Retinal pigment epithelial cell (primary cell): ENCODE data around the gene CHSY1.

ENCODE experiments used
- DNase-seq: peaks from one replicate; pipeline ENCODE4 v3.0.0-alpha.2; 2010; ENCODE audit warnings: low read depth
- H3K4me3 ChIP-seq: 2 replicates; pipeline ENCODE4 v1.5.1; 2011; ENCODE audit warnings: mild to moderate bottlenecking, low read length, control low read depth, moderate library complexity
- TF ChIP-seq, protein P1 (sequence below): conservative IDR thresholded peaks from 2 replicates; pipeline ENCODE4 v1.5.1; 2011; ENCODE audit warnings: low read depth, low read length, control low read depth, inconsistent platforms

CHSY1 gene

GRCh38 chr15:101210058-101210457 is 41.8 kb downstream of the CHSY1 start:
- TF ChIP-seq, protein P1, sequence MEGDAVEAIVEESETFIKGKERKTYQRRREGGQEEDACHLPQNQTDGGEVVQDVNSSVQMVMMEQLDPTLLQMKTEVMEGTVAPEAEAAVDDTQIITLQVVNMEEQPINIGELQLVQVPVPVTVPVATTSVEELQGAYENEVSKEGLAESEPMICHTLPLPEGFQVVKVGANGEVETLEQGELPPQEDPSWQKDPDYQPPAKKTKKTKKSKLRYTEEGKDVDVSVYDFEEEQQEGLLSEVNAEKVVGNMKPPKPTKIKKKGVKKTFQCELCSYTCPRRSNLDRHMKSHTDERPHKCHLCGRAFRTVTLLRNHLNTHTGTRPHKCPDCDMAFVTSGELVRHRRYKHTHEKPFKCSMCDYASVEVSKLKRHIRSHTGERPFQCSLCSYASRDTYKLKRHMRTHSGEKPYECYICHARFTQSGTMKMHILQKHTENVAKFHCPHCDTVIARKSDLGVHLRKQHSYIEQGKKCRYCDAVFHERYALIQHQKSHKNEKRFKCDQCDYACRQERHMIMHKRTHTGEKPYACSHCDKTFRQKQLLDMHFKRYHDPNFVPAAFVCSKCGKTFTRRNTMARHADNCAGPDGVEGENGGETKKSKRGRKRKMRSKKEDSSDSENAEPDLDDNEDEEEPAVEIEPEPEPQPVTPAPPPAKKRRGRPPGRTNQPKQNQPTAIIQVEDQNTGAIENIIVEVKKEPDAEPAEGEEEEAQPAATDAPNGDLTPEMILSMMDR, result no peak
- DNase-seq, result no peak
- H3K4me3 ChIP-seq, result no peak overlapping the region

DNA sequence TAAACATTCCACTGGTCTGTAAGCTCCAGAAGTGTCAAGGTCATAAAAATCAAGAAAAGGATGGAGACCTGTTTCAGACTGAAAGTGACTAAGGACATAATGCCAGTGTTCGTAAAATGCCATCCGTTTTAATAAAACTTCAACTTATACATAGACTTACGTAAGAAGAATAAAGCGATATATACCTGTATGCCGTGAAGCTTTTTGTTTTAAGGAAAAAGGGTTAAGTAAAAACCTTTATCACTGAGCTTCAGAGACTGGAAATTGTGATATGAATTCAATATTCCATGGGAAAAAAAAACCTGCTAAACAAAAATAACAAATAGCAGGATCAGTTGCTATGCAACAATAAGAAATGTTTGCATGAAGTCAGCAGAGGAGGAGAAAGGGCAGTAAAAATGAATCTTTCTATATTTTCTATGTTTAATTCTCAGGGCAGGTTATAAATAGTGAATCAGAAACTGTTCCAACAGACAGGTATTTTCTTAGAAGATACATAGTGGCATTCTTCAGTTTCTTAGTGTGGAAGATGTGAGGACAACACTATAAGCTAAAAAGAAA is 42.5 kb downstream of the CHSY1 start:
- DNase-seq, result no peak
- TF ChIP-seq, protein P1, result no peak
- no peak overlapping the region for H3K4me3 ChIP-seq

DNA sequence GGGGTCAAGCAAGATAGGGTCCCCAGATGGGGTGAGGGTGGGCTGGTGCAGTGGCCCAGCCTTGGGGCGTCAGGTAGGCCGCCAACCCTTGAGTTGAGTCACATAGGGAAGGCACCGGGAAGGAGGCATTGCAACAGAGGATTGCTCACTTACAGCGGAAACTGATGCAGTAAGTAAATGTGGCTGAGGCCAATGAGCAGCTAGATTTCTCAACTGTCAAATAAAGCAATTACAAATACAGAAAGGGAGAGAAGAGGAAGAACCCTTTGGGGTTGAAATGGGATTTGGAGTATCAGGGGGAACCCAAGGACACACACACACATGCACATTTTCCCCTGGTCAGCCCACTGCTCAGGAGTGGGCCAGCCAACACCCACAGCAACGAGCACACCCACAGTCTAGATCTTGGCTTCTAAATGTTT is 44.0 kb downstream of the CHSY1 start:
- DNase-seq, result no peak
- TF ChIP-seq, protein P1, result no peak
- no peak overlapping the region for H3K4me3 ChIP-seq

DNA sequence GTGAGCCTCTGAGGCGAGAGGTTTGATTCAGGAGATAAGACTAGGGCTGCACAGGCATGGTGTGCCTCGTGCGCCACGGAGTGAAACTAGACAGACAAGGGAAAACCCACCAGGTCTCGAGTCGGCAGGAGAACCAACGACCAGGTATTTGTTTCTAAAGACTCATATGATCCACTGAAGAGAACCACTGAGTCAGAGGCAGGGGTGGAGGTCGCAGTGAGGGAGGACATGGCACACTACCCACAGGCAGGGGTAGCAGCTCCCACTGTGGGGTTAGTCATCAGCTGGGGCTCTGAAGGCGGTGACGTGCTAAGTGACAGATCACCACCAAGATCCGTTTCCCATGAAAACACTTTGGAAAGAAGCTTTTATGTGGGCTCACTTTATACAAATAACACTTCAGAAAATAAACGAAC is 45.7 kb downstream of the CHSY1 start:
- no peak overlapping the region for H3K4me3 ChIP-seq
- DNase-seq, result no peak
- TF ChIP-seq, protein P1, result no peak

DNA sequence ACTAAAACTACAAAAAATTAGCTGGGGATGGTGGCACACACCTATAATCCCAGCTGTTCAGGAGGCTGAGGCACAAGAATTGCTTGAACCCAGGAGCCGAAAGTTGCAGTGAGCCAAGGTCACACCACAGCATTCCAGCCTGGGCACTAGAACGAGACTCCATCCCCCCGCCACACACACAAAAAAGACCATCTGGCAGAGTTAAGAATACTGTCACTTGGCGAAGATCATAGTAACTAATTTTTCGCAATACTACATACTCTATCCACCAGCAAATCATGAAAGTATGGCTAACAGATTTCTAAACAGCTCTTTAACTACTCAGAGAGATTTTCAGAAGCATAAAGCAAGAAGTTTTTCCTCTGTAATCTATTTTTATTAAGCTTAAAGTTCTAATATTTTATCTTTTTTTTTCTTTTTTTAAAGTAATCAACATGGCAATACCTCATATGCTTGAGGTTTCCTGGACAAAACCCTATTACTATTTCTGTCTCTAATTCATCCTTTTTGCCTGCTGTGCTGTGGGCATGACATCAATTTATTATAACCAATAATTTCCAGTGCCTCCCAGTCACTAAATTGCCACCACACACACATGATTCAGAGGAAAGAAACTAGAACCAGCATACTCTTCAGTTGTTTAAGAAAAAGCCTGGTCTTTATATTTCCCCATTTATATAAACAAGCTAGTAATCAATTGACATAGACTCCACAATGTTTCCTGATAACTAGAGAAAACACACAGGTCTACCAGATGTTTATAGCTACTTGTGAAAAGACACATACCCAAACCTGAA is 46.9 kb downstream of the CHSY1 start:
- TF ChIP-seq, protein P1, result no peak
- no peak overlapping the region for H3K4me3 ChIP-seq
- no peak for DNase-seq

DNA sequence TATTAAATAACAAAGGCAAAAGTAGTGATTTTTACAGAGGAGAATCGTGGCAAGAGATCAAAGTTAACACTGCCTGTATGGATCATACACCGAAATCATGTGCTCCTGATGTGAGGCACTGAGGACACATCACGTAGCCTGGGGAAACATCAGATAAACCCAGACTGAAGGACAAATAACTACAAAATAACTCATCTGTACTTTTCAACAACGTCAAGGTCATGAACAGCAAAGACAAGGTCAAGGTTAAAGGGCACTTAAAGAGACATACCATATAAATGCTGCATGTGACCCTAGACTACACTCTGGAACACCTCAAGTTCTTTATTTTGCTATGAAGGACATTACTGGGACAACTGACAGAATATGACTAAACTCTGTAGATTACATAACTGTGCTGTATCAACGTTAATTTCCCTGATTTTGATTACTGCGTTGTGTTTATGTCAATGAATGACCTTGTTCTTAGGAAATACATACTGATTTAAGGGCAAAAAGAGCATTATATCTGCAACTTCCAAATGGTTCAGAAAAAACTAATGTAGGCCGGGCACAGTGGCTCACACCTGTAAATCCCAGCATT is 48.1 kb downstream of the CHSY1 start:
- DNase-seq, result no peak
- no peak overlapping the region for H3K4me3 ChIP-seq
- TF ChIP-seq, protein P1, result no peak

GRCh38 chr15:101203029-101203573 is 48.7 kb downstream of the CHSY1 start:
- TF ChIP-seq, protein P1, result no peak
- no peak for DNase-seq
- no peak overlapping the region for H3K4me3 ChIP-seq
